Neuronal stem cell (in vitro differentiated cells): ENCODE data around the gene ITPR1.

Source experiments
- DNase-seq: peaks from one replicate; pipeline ENCODE4 v3.0.0-alpha.2; 2013; ENCODE audit warnings: low spot score
- H2AFZ ChIP-seq: one replicate; pipeline ENCODE4 v1.6.1; 2013; ENCODE audit warnings: mild to moderate bottlenecking, low read length, inconsistent platforms
- H2AK5ac ChIP-seq: 2 replicates; pipeline ENCODE4 v1.6.1; 2013; ENCODE audit warnings: low read depth, mild to moderate bottlenecking, inconsistent platforms, low read length, moderate library complexity, mixed read lengths
- H2BK120ac ChIP-seq: 2 replicates; pipeline ENCODE4 v1.6.1; 2013; ENCODE audit warnings: low read depth, mild to moderate bottlenecking, inconsistent platforms, low read length, moderate library complexity, mixed read lengths
- H2BK12ac ChIP-seq: one replicate; pipeline ENCODE4 v1.6.1; 2013; ENCODE audit warnings: low read length, inconsistent platforms
- H2BK15ac ChIP-seq: 2 replicates; pipeline ENCODE4 v1.6.1; 2013; ENCODE audit warnings: mild to moderate bottlenecking, low read length, inconsistent platforms, mixed read lengths
- H2BK5ac ChIP-seq: one replicate; pipeline ENCODE4 v1.6.1; 2013; ENCODE audit warnings: inconsistent platforms, mild to moderate bottlenecking, low read length, moderate library complexity
- H3K14ac ChIP-seq: one replicate; pipeline ENCODE4 v1.6.1; 2013; ENCODE audit warnings: low read length, inconsistent platforms
- H3K18ac ChIP-seq: 2 replicates; pipeline ENCODE4 v1.6.1; 2013; ENCODE audit warnings: low read length, inconsistent platforms
- H3K23ac ChIP-seq: 2 replicates; pipeline ENCODE4 v1.6.1; 2013; ENCODE audit warnings: low read depth, mild to moderate bottlenecking, mixed read lengths, low read length, inconsistent platforms; ENCODE audit not compliant: poor library complexity
- H3K27ac ChIP-seq: replicated peaks from 3 replicates; pipeline ENCODE4 v1.5.1; 2013; ENCODE audit warnings: low read length, inconsistent platforms
- H3K27me3 ChIP-seq, 3 experiments: 2 replicates each; pipeline ENCODE4 v1.6.1; 2013; ENCODE audit warnings: low read length in 3 of 3, mild to moderate bottlenecking in 2 of 3, inconsistent platforms in 1 of 3, low read depth in 1 of 3, mixed read lengths in 1 of 3, moderate library complexity in 1 of 3; ENCODE audit not compliant: control insufficient read depth in 3 of 3, insufficient read depth in 3 of 3
- H3K36me3 ChIP-seq, 2 donors: replicated peaks in 1 of 2; 2 replicates each; pipeline ENCODE4 v1.6.1; 2013; ENCODE audit warnings: low read length in 2 of 2; ENCODE audit not compliant: control insufficient read depth in 2 of 2, insufficient read depth in 2 of 2
- H3K4ac ChIP-seq: 2 replicates; pipeline ENCODE4 v1.6.1; 2013; ENCODE audit warnings: inconsistent platforms, mild to moderate bottlenecking, low read length, moderate library complexity
- H3K4me1 ChIP-seq, 2 donors: 1 replicate in 1 of 2; 2 replicates in 1 of 2; pipeline ENCODE4 v1.6.1; 2013; ENCODE audit warnings: low read length in 2 of 2, low read depth in 1 of 2; ENCODE audit not compliant: control insufficient read depth in 2 of 2, insufficient read depth in 1 of 2
- H3K4me2 ChIP-seq: one replicate; pipeline ENCODE4 v1.6.1; 2013; ENCODE audit warnings: mild to moderate bottlenecking, low read length, inconsistent platforms; ENCODE audit not compliant: insufficient read depth, poor library complexity, severe bottlenecking
- H3K4me3 ChIP-seq, 2 donors: 2 replicates each; pipeline ENCODE4 v1.5.1; 2013; ENCODE audit warnings: low read length in 2 of 2, mild to moderate bottlenecking in 2 of 2, inconsistent platforms in 1 of 2, moderate library complexity in 1 of 2
- H3K79me1 ChIP-seq: one replicate; pipeline ENCODE4 v1.6.1; 2013; ENCODE audit warnings: low read depth, mild to moderate bottlenecking, inconsistent platforms, low read length, moderate library complexity
- H3K9ac ChIP-seq: one replicate; pipeline ENCODE4 v1.6.1; 2013; ENCODE audit warnings: mild to moderate bottlenecking, low read depth, low read length, inconsistent platforms; ENCODE audit not compliant: poor library complexity
- H3K9me3 ChIP-seq, 2 donors: replicated peaks in 1 of 2; 2 replicates each; pipeline versions ENCODE3 to v1.6.1; 2013; ENCODE audit warnings: low read length in 2 of 2, mild to moderate bottlenecking in 2 of 2, inconsistent platforms in 1 of 2, low read depth in 1 of 2, mixed read lengths in 1 of 2, moderate library complexity in 1 of 2; ENCODE audit not compliant: control insufficient read depth in 2 of 2, insufficient read depth in 1 of 2
- H4K8ac ChIP-seq: one replicate; pipeline ENCODE4 v1.6.1; 2013; ENCODE audit warnings: low read depth, mild to moderate bottlenecking, inconsistent platforms, low read length, moderate library complexity
- H4K91ac ChIP-seq: one replicate; pipeline ENCODE4 v1.6.1; 2013; ENCODE audit warnings: low read length, low read depth, mild to moderate bottlenecking, inconsistent platforms; ENCODE audit not compliant: poor library complexity
- WGBS, 2 donors: extraction: QIAGEN DNeasy Blood & Tissue Kit; methylation state at CpG; one replicate each; pipeline ENCODE4 v1.1.7; 2013; ENCODE audit warnings: missing lambda C conversion rate in 2 of 2, mixed read lengths in 1 of 2; ENCODE audit not compliant: insufficient read length in 2 of 2, insufficient replicate concordance in 1 of 2; ENCODE audit errors: extremely low coverage in 2 of 2; 5-methylcytosine and 5-hydroxymethylcytosine counted together

ITPR1 gene

DNA sequence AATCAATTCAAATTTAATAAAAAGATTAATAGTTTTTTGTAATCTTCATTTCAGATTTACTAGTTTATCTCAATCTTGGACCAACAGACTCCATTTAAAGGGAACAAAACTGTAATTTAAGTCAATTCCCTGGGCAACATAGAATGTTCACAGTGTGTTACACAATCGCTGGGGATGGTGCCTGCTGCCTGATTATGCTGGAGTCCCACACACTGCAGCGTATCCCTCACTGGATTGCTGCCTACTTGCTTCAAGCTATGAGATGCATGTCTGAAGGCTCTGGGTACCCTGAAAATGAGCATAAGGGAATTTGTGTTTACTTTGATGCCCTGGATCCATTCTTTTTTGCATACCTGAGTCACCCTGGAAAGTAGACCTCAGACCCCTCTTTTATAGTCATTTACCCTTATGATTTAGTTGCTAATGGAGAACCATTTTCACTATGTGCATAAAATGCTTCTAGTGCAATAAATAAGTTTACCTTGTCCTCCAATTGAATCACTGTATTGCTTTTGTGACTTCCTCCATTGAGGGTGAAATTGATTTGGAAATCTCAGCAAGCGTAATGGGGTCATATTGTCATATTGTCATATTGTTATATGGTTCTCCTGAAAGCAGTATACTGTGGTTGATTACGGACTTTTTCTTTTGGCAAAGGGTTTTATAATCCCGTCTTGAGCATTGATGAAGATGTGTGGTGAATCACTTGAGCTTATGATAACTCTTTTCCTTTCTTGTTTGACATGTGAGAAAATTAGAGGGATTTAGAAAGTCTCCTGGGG lies 35.9 kb downstream of the ITPR1 start:
- H3K9ac ChIP-seq: no peak overlapping the region
- H2BK12ac ChIP-seq: no peak overlapping the region
- H2BK120ac ChIP-seq: no peak overlapping the region
- no peak overlapping the region for H2BK15ac ChIP-seq
- H3K23ac ChIP-seq: no peak overlapping the region
- no peak overlapping the region for H2BK5ac ChIP-seq
- no peaks in the 10 kb centered on the region for H3K27me3 ChIP-seq
- no peak overlapping the region for H3K18ac ChIP-seq
- H4K8ac ChIP-seq: no peak overlapping the region
- H4K91ac ChIP-seq: no peak overlapping the region
- no peaks in the 10 kb centered on the region for H3K79me1 ChIP-seq
- peaks cover 3 to 10% of the 10 kb centered on the region in 2 donors for H3K4me1 ChIP-seq
- H3K36me3 ChIP-seq: no peaks in the 10 kb centered on the region
- no peak overlapping the region for H3K14ac ChIP-seq
- H2AFZ ChIP-seq: no peak overlapping the region
- DNase-seq: no peak
- no peak overlapping the region for H3K4me2 ChIP-seq
- H3K4me3 ChIP-seq: no peak overlapping the region
- no peak overlapping the region for H3K4ac ChIP-seq
- WGBS, 2 donors: no CpG with 5 or more reads among the region's 5 CpGs
- H3K27ac ChIP-seq: no peak overlapping the region
- no peaks in the 10 kb centered on the region for H3K9me3 ChIP-seq
- H2AK5ac ChIP-seq: no peak overlapping the region

DNA sequence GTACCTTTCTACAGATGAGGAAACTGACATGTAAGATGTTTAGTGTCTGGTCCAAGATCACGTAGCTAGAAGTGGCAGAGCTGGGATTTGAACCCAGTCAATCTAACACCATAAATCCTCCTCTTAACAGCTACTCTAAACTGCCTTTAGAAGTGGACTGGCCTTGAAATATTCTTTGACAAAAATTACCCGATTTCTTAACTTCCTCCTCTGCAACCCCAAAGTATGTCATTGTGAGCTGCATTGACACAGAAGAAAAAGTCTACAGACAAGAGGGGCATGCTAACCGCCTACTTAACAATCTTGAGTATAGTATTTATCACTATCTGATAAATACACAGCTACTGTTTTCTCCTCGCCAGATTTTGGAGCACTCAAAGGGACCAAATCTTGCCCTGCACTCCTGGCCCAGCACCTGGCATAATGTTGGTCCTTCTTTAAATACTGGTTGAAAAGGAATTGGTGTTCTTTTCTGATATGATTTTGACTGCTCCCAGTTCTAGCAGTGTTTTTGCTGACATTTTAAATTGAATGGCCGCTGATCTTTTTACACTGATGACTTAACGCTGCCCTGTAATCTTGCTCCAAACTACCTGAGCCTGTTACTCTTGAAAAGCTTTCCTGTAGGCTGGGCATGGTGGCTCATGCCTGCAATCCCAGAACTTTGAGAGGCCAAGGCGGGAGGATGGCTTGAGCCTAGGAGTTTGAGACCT lies 36.9 kb downstream of the ITPR1 start:
- Histone ChIP-seq H2BK5ac (no peak overlapping the region), H3K18ac (no peak overlapping the region), H3K4me1 (peaks cover 3 to 11% of the 10 kb centered on the region in 2 donors), H3K79me1 (no peaks in the 10 kb centered on the region), H3K14ac (no peak overlapping the region), H2AFZ (no peak overlapping the region), H2BK15ac (no peak overlapping the region), H3K9ac (no peak overlapping the region), H3K9me3 (no peaks in the 10 kb centered on the region), H4K8ac (no peak overlapping the region), H4K91ac (no peak overlapping the region), H2BK120ac (no peak overlapping the region), H2BK12ac (no peak overlapping the region), H3K4ac (no peak overlapping the region), H3K36me3 (no peaks in the 10 kb centered on the region), H3K4me3 (no peak overlapping the region), H3K27ac (no peak overlapping the region), H3K4me2 (no peak overlapping the region), H3K23ac (no peak overlapping the region), H2AK5ac (no peak overlapping the region), H3K27me3 (no peaks in the 10 kb centered on the region)
- no CpG with 5 or more reads among the region's 7 CpGs for WGBS, 2 donors
- DNase-seq: no peak

GRCh38 chr3:4531478-4532025 lies 38.4 kb downstream of the ITPR1 start:
- Histone ChIP-seq H3K4ac (no peak overlapping the region), H3K23ac (no peak overlapping the region), H2BK15ac (no peak overlapping the region), H3K27me3 (no peaks in the 10 kb centered on the region), H4K8ac (no peak overlapping the region), H3K4me2 (no peak overlapping the region), H2BK12ac (no peak overlapping the region), H3K4me3 (no peak overlapping the region), H3K14ac (no peak overlapping the region), H3K18ac (no peak overlapping the region), H4K91ac (no peak overlapping the region), H3K9me3 (no peaks in the 10 kb centered on the region), H3K36me3 (no peaks in the 10 kb centered on the region), H2AK5ac (no peak overlapping the region), H2BK120ac (no peak overlapping the region), H3K4me1 (peaks cover 3 to 11% of the 10 kb centered on the region in 2 donors), H3K27ac (no peak overlapping the region), H2AFZ (no peak overlapping the region), H3K79me1 (no peaks in the 10 kb centered on the region), H3K9ac (no peak overlapping the region), H2BK5ac (no peak overlapping the region)
- DNase-seq: no peak

DNA sequence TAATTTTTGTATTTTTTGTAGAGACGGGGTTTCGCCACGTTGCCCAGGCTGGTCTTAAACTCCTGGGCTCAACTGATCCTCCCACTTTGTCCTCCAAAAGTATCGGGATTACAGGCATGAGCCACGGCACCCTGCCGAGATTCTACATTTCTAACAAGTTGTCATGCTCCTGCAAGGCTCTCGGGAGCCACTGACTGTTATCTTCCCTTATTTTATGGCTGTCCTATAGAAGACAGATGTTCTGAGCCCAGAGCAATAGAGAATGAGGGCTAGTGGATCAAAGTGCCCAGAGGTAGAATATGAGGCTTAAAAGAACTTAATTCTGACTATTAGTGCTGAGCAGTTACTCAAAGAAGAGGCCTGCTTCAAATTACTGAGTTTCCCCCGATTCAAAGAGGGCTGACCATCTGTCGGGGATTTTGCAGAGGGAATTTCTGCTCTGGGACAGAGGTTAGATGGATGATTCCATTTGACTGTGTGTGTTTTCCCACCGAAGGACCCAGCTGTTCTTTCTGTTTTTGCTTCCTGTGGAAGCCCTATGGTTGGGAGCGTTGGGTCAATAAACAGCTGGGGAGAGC lies 39.5 kb downstream of the ITPR1 start:
- no peak overlapping the region for H3K9ac ChIP-seq
- H2BK5ac ChIP-seq: no peak overlapping the region
- H3K36me3 ChIP-seq: no peaks in the 10 kb centered on the region
- no peak overlapping the region for H3K4ac ChIP-seq
- no peak overlapping the region for H2AK5ac ChIP-seq
- no CpG with 5 or more reads among the region's 11 CpGs for WGBS, 2 donors
- H3K14ac ChIP-seq: no peak overlapping the region
- H2BK15ac ChIP-seq: no peak overlapping the region
- H3K9me3 ChIP-seq: peaks cover 0 to 3% of the 10 kb centered on the region in 2 donors
- no peak overlapping the region for H4K91ac ChIP-seq
- no peak overlapping the region for H2BK120ac ChIP-seq
- no peak overlapping the region for H3K18ac ChIP-seq
- no peak overlapping the region for H4K8ac ChIP-seq
- no peak overlapping the region for H2BK12ac ChIP-seq
- no peak for DNase-seq
- no peaks in the 10 kb centered on the region for H3K27me3 ChIP-seq
- peaks cover 3 to 11% of the 10 kb centered on the region in 2 donors for H3K4me1 ChIP-seq
- no peak overlapping the region for H2AFZ ChIP-seq
- no peak overlapping the region for H3K23ac ChIP-seq
- H3K4me3 ChIP-seq: no peak overlapping the region
- no peaks in the 10 kb centered on the region for H3K79me1 ChIP-seq
- H3K27ac ChIP-seq: no peak overlapping the region
- H3K4me2 ChIP-seq: no peak overlapping the region
